Mucosa of rectum (tissue), 2 donors: ENCODE results near the gene INTS11.

Experiments used
- H3K27ac ChIP-seq, 2 donors: one replicate each; pipeline ENCODE4 v1.7.0; 2013; ENCODE audit warnings: inconsistent platforms in 2 of 2, low read depth in 2 of 2, low read length in 2 of 2
- H3K27me3 ChIP-seq, 2 donors: one replicate each; pipeline ENCODE4 v1.7.0; 2013; ENCODE audit warnings: low read length in 2 of 2; ENCODE audit not compliant: control insufficient read depth in 2 of 2, insufficient read depth in 2 of 2
- H3K36me3 ChIP-seq, 2 donors: one replicate each; pipeline ENCODE4 v1.7.0; 2013; ENCODE audit warnings: low read length in 2 of 2; ENCODE audit not compliant: control insufficient read depth in 2 of 2, insufficient read depth in 2 of 2
- H3K4me1 ChIP-seq, 2 donors: one replicate each; pipeline ENCODE4 v1.7.0; 2013; ENCODE audit warnings: low read length in 2 of 2, mild to moderate bottlenecking in 1 of 2; ENCODE audit not compliant: control insufficient read depth in 2 of 2, insufficient read depth in 2 of 2
- H3K4me3 ChIP-seq, 2 donors: one replicate each; pipeline ENCODE4 v1.7.0; 2013; ENCODE audit warnings: low read length in 2 of 2
- H3K9ac ChIP-seq, 2 donors: one replicate each; pipeline ENCODE4 v1.7.0; 2013; ENCODE audit warnings: low read length in 2 of 2, low read depth in 1 of 2, mild to moderate bottlenecking in 1 of 2
- H3K9me3 ChIP-seq, 2 donors: one replicate each; pipeline ENCODE4 v1.7.0; 2013; ENCODE audit warnings: low read length in 2 of 2; ENCODE audit not compliant: control insufficient read depth in 2 of 2
- donor health status: healthy.
- donor health status: Normal muscosa, but diverticular disease.

The INTS11 gene

GRCh38 chr1:1365875-1366698, 41.6 kb upstream of the INTS11 start:
- Histone ChIP-seq H3K9ac (no peak overlapping the region), H3K27ac (no peak overlapping the region), H3K36me3 (no peaks in the 10 kb centered on the region), H3K4me3 (no peak overlapping the region), H3K9me3 (no peaks in the 10 kb centered on the region), H3K27me3 (peaks cover 1 to 2% of the 10 kb centered on the region in 2 donors), H3K4me1 (peaks cover 0 to 2% of the 10 kb centered on the region in 2 donors)

GRCh38 chr1:1364266-1364665, 39.8 kb upstream of the INTS11 start:
- Histone ChIP-seq H3K36me3 (no peaks in the 10 kb centered on the region), H3K27ac (no peak overlapping the region), H3K9me3 (no peaks in the 10 kb centered on the region), H3K4me1 (peaks cover 0 to 2% of the 10 kb centered on the region in 2 donors), H3K27me3 (peaks cover 2 to 3% of the 10 kb centered on the region in 2 donors), H3K4me3 (no peak overlapping the region), H3K9ac (no peak overlapping the region)

- H3K4me3 ChIP-seq: peak overlapping the region in 1 of 2 donors; percentile 28
- H3K4me1 ChIP-seq: peaks cover 4% of the 10 kb centered on the region in 2 donors
- H3K9me3 ChIP-seq: no peaks in the 10 kb centered on the region
- H3K9ac ChIP-seq: peak overlapping the region in 1 of 2 donors; percentile 12
- no peaks in the 10 kb centered on the region for H3K36me3 ChIP-seq
- peak overlapping the region; percentile 48 to 64 for H3K27ac ChIP-seq
- H3K27me3 ChIP-seq: peaks cover 12 to 14% of the 10 kb centered on the region in 2 donors
Measured at GRCh38 chr1:1361982-1362423, 37.5 kb upstream of the INTS11 start.

- H3K9me3 ChIP-seq: no peaks in the 10 kb centered on the region
- peaks cover 4% of the 10 kb centered on the region in 2 donors for H3K4me1 ChIP-seq
- H3K4me3 ChIP-seq: no peak overlapping the region
- peak overlapping the region; percentile 48 to 64 for H3K27ac ChIP-seq
- no peaks in the 10 kb centered on the region for H3K36me3 ChIP-seq
- H3K27me3 ChIP-seq: peaks cover 12 to 14% of the 10 kb centered on the region in 2 donors
- peak overlapping the region in 1 of 2 donors; percentile 12 for H3K9ac ChIP-seq
Measured at GRCh38 chr1:1361233-1361981, 36.9 kb upstream of the INTS11 start.

GRCh38 chr1:1360506-1361169, 36.2 kb upstream of the INTS11 start:
- H3K9me3 ChIP-seq: no peaks in the 10 kb centered on the region
- H3K36me3 ChIP-seq: no peaks in the 10 kb centered on the region
- peaks cover 4% of the 10 kb centered on the region in 2 donors for H3K4me1 ChIP-seq
- no peak overlapping the region for H3K9ac ChIP-seq
- peaks cover 12 to 14% of the 10 kb centered on the region in 2 donors for H3K27me3 ChIP-seq
- H3K4me3 ChIP-seq: no peak overlapping the region
- H3K27ac ChIP-seq: peak overlapping the region; percentile 3 to 38

GRCh38 chr1:1359664-1360468, 35.4 kb upstream of the INTS11 start:
- no peak overlapping the region for H3K4me3 ChIP-seq
- no peaks in the 10 kb centered on the region for H3K9me3 ChIP-seq
- peak overlapping the region; percentile 79 to 82 for H3K27ac ChIP-seq
- H3K36me3 ChIP-seq: no peaks in the 10 kb centered on the region
- H3K4me1 ChIP-seq: peaks cover 4% of the 10 kb centered on the region in 2 donors
- peak overlapping the region in 1 of 2 donors; percentile 42 for H3K9ac ChIP-seq
- H3K27me3 ChIP-seq: peaks cover 12 to 14% of the 10 kb centered on the region in 2 donors

GRCh38 chr1:1359308-1359663, 34.8 kb upstream of the INTS11 start:
- peak overlapping the region in 1 of 2 donors; percentile 42 for H3K9ac ChIP-seq
- peaks cover 4% of the 10 kb centered on the region in 2 donors for H3K4me1 ChIP-seq
- H3K4me3 ChIP-seq: no peak overlapping the region
- H3K27ac ChIP-seq: peak overlapping the region; percentile 79 to 82
- H3K27me3 ChIP-seq: peaks cover 15 to 16% of the 10 kb centered on the region in 2 donors
- H3K9me3 ChIP-seq: no peaks in the 10 kb centered on the region
- H3K36me3 ChIP-seq: no peaks in the 10 kb centered on the region

- Histone ChIP-seq H3K4me3 (peak within 1 kb of the TSS; percentile 27 to 65), H3K9me3 (no peaks in the 10 kb centered on the region), H3K4me1 (peaks cover 4% of the 10 kb centered on the region in 2 donors), H3K27ac (peak within 1 kb of the TSS; percentile 79 to 82), H3K9ac (peak within 1 kb of the TSS; percentile 52 to 63), H3K36me3 (peaks cover 0 to under 1% of the 10 kb centered on the region in 2 donors), H3K27me3 (peaks cover 16 to 20% of the 10 kb centered on the region in 2 donors)
Measured at GRCh38 chr1:1358433-1359271, 34.2 kb upstream of the INTS11 start, which contains the start of gene MXRA8. TSS of gene MXRA8 (minus strand) at chr1:1358555. CDS start at chr1:1358504, 51 bp downstream.
